H9 (cell line): ENCODE data around the gene CYP24A1. TPM values are rescaled to one million over a fixed set of nuclear protein-coding genes. Genes with fewer than 3 reads are reported as not detected.

ENCODE experiments used
- DNase-seq: peaks from one replicate; pipeline ENCODE4 v3.0.0-alpha.2; 2017
- H2AFZ ChIP-seq: one replicate; pipeline ENCODE4 v1.6.1; 2013; ENCODE audit warnings: mild to moderate bottlenecking, low read length, control low read depth, moderate library complexity
- H2AK5ac ChIP-seq: 2 replicates; pipeline ENCODE4 v1.6.1; 2013; ENCODE audit warnings: low read length, control low read depth, mixed read lengths; ENCODE audit not compliant: insufficient read length
- H2BK120ac ChIP-seq: one replicate; pipeline ENCODE4 v1.6.1; 2013; ENCODE audit warnings: low read depth, mild to moderate bottlenecking, low read length, control low read depth, inconsistent platforms; ENCODE audit not compliant: poor library complexity, severe bottlenecking
- H2BK12ac ChIP-seq: 2 replicates; pipeline ENCODE4 v1.6.1; 2013; ENCODE audit warnings: low read length, control low read depth, mixed read lengths, low read depth; ENCODE audit not compliant: insufficient read length
- H2BK15ac ChIP-seq: 2 replicates; pipeline ENCODE4 v1.6.1; 2013; ENCODE audit warnings: low read depth, low read length, control low read depth
- H2BK20ac ChIP-seq: one replicate; pipeline ENCODE4 v1.6.1; 2013; ENCODE audit warnings: low read depth, mild to moderate bottlenecking, low read length, control low read depth, inconsistent platforms; ENCODE audit not compliant: poor library complexity, severe bottlenecking
- H2BK5ac ChIP-seq: 2 replicates; pipeline ENCODE4 v1.6.1; 2013; ENCODE audit warnings: low read length, control low read depth, mixed read lengths; ENCODE audit not compliant: insufficient read length
- H3K14ac ChIP-seq: 2 replicates; pipeline ENCODE4 v1.6.1; 2013; ENCODE audit warnings: low read length, control low read depth; ENCODE audit not compliant: insufficient read depth
- H3K18ac ChIP-seq: 2 replicates; pipeline ENCODE4 v1.6.1; 2013; ENCODE audit warnings: low read depth, mild to moderate bottlenecking, mixed read lengths, low read length, control low read depth; ENCODE audit not compliant: insufficient read length
- H3K23ac ChIP-seq: 2 replicates; pipeline ENCODE4 v1.6.1; 2013; ENCODE audit warnings: low read length, control low read depth, mixed read lengths, low read depth; ENCODE audit not compliant: insufficient read length
- H3K23me2 ChIP-seq: 2 replicates; pipeline ENCODE4 v1.6.1; 2013; ENCODE audit warnings: low read depth, mild to moderate bottlenecking, mixed read lengths, low read length, control low read depth; ENCODE audit not compliant: insufficient read length, poor library complexity, severe bottlenecking
- H3K27ac ChIP-seq: 2 replicates; pipeline ENCODE4 v1.5.1; 2013; ENCODE audit warnings: low read length, control low read depth, mixed read lengths, low read depth; ENCODE audit not compliant: insufficient read length
- H3K27me3 ChIP-seq: 2 replicates; pipeline ENCODE4 v1.6.1; 2013; ENCODE audit warnings: low read length, control low read depth, inconsistent platforms; ENCODE audit not compliant: insufficient read depth
- H3K4ac ChIP-seq: 2 replicates; pipeline ENCODE4 v1.6.1; 2013; ENCODE audit warnings: low read depth, mild to moderate bottlenecking, control low read depth, inconsistent platforms, low read length, moderate library complexity
- H3K4me1 ChIP-seq: 2 replicates; pipeline ENCODE4 v1.6.1; 2013; ENCODE audit warnings: low read length, control low read depth, inconsistent platforms; ENCODE audit not compliant: insufficient read depth
- H3K4me2 ChIP-seq: 2 replicates; pipeline ENCODE4 v1.6.1; 2013; ENCODE audit warnings: low read length, control low read depth, mixed read lengths; ENCODE audit not compliant: insufficient read length, insufficient read depth
- H3K56ac ChIP-seq: 2 replicates; pipeline ENCODE4 v1.6.1; 2013; ENCODE audit warnings: low read depth, mild to moderate bottlenecking, mixed read lengths, low read length, control low read depth; ENCODE audit not compliant: insufficient read length
- H3K79me1 ChIP-seq: 2 replicates; pipeline ENCODE4 v1.6.1; 2013; ENCODE audit warnings: low read depth, mild to moderate bottlenecking, moderate library complexity, low read length, control low read depth, inconsistent platforms; ENCODE audit not compliant: insufficient read depth, poor library complexity, severe bottlenecking
- H3K79me2 ChIP-seq: 2 replicates; pipeline ENCODE4 v1.6.1; 2013; ENCODE audit warnings: low read length, control low read depth, inconsistent platforms; ENCODE audit not compliant: insufficient read depth
- H3K9ac ChIP-seq: 2 replicates; pipeline ENCODE4 v1.6.1; 2013; ENCODE audit warnings: low read length, control low read depth, mixed read lengths; ENCODE audit not compliant: insufficient read length; ENCODE audit errors: extremely low read depth
- H3K9me3 ChIP-seq: one replicate; pipeline ENCODE4 v1.6.1; 2013; ENCODE audit warnings: low read depth, low read length, inconsistent platforms; ENCODE audit not compliant: control insufficient read depth
- H3T11ph ChIP-seq: one replicate; pipeline ENCODE4 v1.6.1; 2013; ENCODE audit warnings: mild to moderate bottlenecking, low read length, control low read depth, inconsistent platforms
- H4K20me1 ChIP-seq: one replicate; pipeline ENCODE4 v1.6.1; 2013; ENCODE audit not compliant: control insufficient read depth, insufficient read length, insufficient read depth
- H4K5ac ChIP-seq: 2 replicates; pipeline ENCODE4 v1.6.1; 2013; ENCODE audit warnings: low read depth, mild to moderate bottlenecking, mixed read lengths, low read length, control low read depth; ENCODE audit not compliant: insufficient read length
- H4K8ac ChIP-seq: replicated peaks from 2 replicates; pipeline ENCODE4 v1.6.1; 2013; ENCODE audit warnings: low read length, control low read depth, mixed read lengths, low read depth; ENCODE audit not compliant: insufficient read length
- H4K91ac ChIP-seq: 2 replicates; pipeline ENCODE4 v1.6.1; 2013; ENCODE audit warnings: low read depth, mild to moderate bottlenecking, moderate library complexity, mixed read lengths, low read length, control low read depth; ENCODE audit not compliant: insufficient read length
- H3K27ac Mint-ChIP-seq, 3 experiments: 2 replicates in 2 of 3; 3 replicates in 1 of 3; pipeline ENCODE4 v1.8.0; 2020 to 2021; ENCODE audit warnings: mixed read lengths in 3 of 3, mild to moderate bottlenecking in 1 of 3, moderate library complexity in 1 of 3
- H3K27me3 Mint-ChIP-seq: 2 replicates; pipeline ENCODE4 v1.8.0; 2021; ENCODE audit warnings: low read depth, mild to moderate bottlenecking, moderate library complexity, mixed read lengths
- H3K36me3 Mint-ChIP-seq, 3 experiments: 2 replicates in 2 of 3; 3 replicates in 1 of 3; pipeline ENCODE4 v1.8.0; 2020 to 2021; ENCODE audit warnings: low read depth in 3 of 3, mixed read lengths in 3 of 3; ENCODE audit not compliant: insufficient read depth in 1 of 3
- H3K4me1 Mint-ChIP-seq, 2 experiments: 2 replicates each; pipeline ENCODE4 v1.8.0; 2020; ENCODE audit warnings: mixed read lengths in 2 of 2
- H3K4me3 Mint-ChIP-seq, 2 experiments: 2 replicates in 1 of 2; 3 replicates in 1 of 2; pipeline ENCODE4 v1.8.0; 2020 to 2021; ENCODE audit warnings: mild to moderate bottlenecking in 2 of 2, mixed read lengths in 2 of 2, moderate library complexity in 1 of 2
- H3K9me3 Mint-ChIP-seq, 2 experiments: 2 replicates in 1 of 2; 3 replicates in 1 of 2; pipeline ENCODE4 v1.8.0; 2020; ENCODE audit warnings: mild to moderate bottlenecking in 2 of 2, mixed read lengths in 2 of 2, moderate library complexity in 1 of 2
- CTCF ChIP-seq: fragments of 200-600 bp; sonication (generic); conservative IDR thresholded peaks from 3 replicates; pipeline ENCODE4 v1.8.0; 2021; ENCODE audit warnings: antibody characterized with exemption, mild to moderate bottlenecking
- WGBS: extraction: QIAGEN DNeasy Blood & Tissue Kit; methylation state at CpG from one replicate; pipeline ENCODE4 v1.1.7; 2013; ENCODE audit warnings: missing lambda C conversion rate, low lambda C conversion rate, mixed read lengths; ENCODE audit not compliant: insufficient read length; ENCODE audit errors: extremely low coverage; 5-methylcytosine and 5-hydroxymethylcytosine counted together
- total RNA-seq: library from RNA; stranded (reverse); gene quantifications from 2 replicates; pipeline ENCODE4 v1.2.1, GENCODE V29; 2021

Gene CYP24A1
- total RNA-seq, 1 experiment from 2014 or later, result not detected

- Mint-ChIP-seq H3K9me3 (no peaks in the 10 kb centered on the region; a peak in 1 of 5 replicates), H3K4me3 (no peak overlapping the region), H3K4me1 (peaks cover 0 to 5% of the 10 kb centered on the region in 2 experiments; a peak in 1 of 4 replicates), H3K36me3 (no peaks in the 10 kb centered on the region), H3K27me3 (peaks cover 12% of the 10 kb centered on the region), H3K27ac (no peak overlapping the region)
- H2BK120ac ChIP-seq, result no peak overlapping the region
- H3T11ph ChIP-seq, result no peak overlapping the region
- H3K4ac ChIP-seq, result no peak overlapping the region
- no peaks in the 10 kb centered on the region for H3K23me2 ChIP-seq
- no peak overlapping the region for H2AFZ ChIP-seq
- H3K27ac ChIP-seq, result no peak overlapping the region
- H3K4me1 ChIP-seq, result no peaks in the 10 kb centered on the region
- no peak overlapping the region for H3K4me2 ChIP-seq
- H2BK20ac ChIP-seq, result no peak overlapping the region
- H2BK5ac ChIP-seq, result no peak overlapping the region
- no CpG with 5 or more reads among the region's 5 CpGs for WGBS
- no peaks in the 10 kb centered on the region for H3K9me3 ChIP-seq
- H3K18ac ChIP-seq, result no peak overlapping the region
- H3K79me1 ChIP-seq, result no peaks in the 10 kb centered on the region
- no peaks in the 10 kb centered on the region for H3K27me3 ChIP-seq
- no peak for TF ChIP-seq CTCF
- H2AK5ac ChIP-seq, result no peak overlapping the region
- H4K8ac ChIP-seq, result no peak overlapping the region
- no peak overlapping the region for H2BK15ac ChIP-seq
- H3K23ac ChIP-seq, result no peak overlapping the region
- no peak overlapping the region for H3K9ac ChIP-seq
- H3K56ac ChIP-seq, result no peak overlapping the region
- H4K5ac ChIP-seq, result no peak overlapping the region
- H3K79me2 ChIP-seq, result no peaks in the 10 kb centered on the region
- H2BK12ac ChIP-seq, result no peak overlapping the region
- no peak for DNase-seq
- no peaks in the 10 kb centered on the region for H4K20me1 ChIP-seq
- no peak overlapping the region for H4K91ac ChIP-seq
- no peak overlapping the region for H3K14ac ChIP-seq
These were observed 10.4 kb downstream of the CYP24A1 start for GRCh38 chr20:54163402-54163801.
